ENCODE measurements around the gene MICALL2.

The MICALL2 gene

DNA sequence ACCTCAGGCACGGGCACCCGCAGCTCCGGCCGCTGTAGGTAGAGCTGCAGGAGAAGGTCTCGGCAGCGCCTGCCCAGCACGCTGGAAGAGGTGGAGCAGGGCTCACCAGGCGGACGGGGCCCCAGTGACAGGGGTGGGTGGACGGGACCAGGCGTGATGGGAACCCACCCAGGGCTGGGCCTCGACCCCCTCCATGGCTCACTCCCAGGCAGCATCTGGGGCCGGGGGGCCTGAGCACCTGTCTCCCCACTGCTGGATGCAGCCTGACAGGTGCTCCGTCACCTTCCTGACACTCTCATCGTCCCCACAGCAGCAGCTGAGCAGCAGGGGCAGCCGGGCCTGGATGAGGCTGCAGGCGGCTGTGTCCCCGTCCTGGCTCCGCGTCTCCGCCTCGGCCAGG, 16.7 kb upstream of the MICALL2 start:
- no peak for DNase-seq
- Histone ChIP-seq H3K36me3 (peaks cover 67% of the 10 kb centered on the region), H3K4me3 (ENCODE audit: low read depth, low read length) (no peak overlapping the region), H3K4me1 (no peaks in the 10 kb centered on the region), H3K27me3 (no peaks in the 10 kb centered on the region), H3K9me3 (no peaks in the 10 kb centered on the region)
- TF ChIP-seq, protein P1, sequence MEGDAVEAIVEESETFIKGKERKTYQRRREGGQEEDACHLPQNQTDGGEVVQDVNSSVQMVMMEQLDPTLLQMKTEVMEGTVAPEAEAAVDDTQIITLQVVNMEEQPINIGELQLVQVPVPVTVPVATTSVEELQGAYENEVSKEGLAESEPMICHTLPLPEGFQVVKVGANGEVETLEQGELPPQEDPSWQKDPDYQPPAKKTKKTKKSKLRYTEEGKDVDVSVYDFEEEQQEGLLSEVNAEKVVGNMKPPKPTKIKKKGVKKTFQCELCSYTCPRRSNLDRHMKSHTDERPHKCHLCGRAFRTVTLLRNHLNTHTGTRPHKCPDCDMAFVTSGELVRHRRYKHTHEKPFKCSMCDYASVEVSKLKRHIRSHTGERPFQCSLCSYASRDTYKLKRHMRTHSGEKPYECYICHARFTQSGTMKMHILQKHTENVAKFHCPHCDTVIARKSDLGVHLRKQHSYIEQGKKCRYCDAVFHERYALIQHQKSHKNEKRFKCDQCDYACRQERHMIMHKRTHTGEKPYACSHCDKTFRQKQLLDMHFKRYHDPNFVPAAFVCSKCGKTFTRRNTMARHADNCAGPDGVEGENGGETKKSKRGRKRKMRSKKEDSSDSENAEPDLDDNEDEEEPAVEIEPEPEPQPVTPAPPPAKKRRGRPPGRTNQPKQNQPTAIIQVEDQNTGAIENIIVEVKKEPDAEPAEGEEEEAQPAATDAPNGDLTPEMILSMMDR (IDR thresholded peaks at IDR 0.05; ENCODE audit: low read depth, low read length) = no peak

DNA sequence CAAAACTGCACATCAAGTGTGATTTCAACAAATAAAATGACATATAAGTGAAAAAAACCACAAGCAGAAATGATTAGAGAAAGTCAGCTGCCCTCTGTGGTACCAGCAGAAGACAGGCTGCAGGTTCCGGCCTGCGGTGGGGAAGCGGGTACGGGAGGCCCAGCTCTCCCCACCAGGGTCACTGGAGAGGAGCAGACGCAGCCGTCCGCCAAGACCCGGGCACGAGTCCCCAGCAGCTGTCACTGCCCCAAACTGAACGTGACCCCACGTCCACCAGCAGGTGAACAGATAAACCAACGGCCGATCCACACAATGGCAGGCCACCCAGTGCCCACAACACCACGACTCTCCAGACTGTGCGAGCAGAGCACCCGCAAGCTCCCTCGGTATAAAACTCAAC, 16.1 kb upstream of the MICALL2 start:
- Histone ChIP-seq H3K27me3 (no peaks in the 10 kb centered on the region), H3K4me1 (no peaks in the 10 kb centered on the region), H3K36me3 (peaks cover 69% of the 10 kb centered on the region), H3K9me3 (no peaks in the 10 kb centered on the region), H3K4me3 (ENCODE audit: low read depth, low read length) (no peak overlapping the region)
- TF ChIP-seq, protein P1 (IDR thresholded peaks at IDR 0.05; ENCODE audit: low read depth, low read length) = no peak
- DNase-seq = no peak

DNA sequence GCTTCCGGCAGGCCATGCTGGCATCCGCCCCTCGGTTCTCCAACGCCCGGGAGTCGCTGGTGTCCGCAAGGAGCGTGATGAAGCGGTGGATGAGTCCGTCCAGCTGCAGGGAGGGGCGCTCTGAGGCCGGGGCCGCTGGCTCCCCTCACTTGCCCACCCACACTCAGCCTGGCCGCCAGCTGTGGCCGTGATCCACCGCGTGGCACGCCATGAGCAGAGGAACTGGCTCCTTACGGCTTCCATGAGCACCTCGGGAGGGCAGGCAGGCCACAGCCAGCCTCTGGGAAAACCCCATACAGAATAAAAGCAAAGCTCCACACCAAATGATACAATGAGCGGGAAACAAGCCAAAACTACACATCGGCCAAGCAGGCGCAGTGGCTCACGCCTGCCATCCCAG, 15.5 kb upstream of the MICALL2 start:
- TF ChIP-seq, protein P1 (IDR thresholded peaks at IDR 0.05; ENCODE audit: low read depth, low read length) = no peak
- no peak overlapping the region for H3K4me3 ChIP-seq (ENCODE audit: low read depth, low read length)
- no peaks in the 10 kb centered on the region for H3K9me3 ChIP-seq
- peaks cover 3% of the 10 kb centered on the region; the same call in 1 of the 2 replicates for H3K4me1 ChIP-seq
- no peaks in the 10 kb centered on the region for H3K27me3 ChIP-seq
- DNase-seq = no peak
- H3K36me3 ChIP-seq = peaks cover 69% of the 10 kb centered on the region

DNA sequence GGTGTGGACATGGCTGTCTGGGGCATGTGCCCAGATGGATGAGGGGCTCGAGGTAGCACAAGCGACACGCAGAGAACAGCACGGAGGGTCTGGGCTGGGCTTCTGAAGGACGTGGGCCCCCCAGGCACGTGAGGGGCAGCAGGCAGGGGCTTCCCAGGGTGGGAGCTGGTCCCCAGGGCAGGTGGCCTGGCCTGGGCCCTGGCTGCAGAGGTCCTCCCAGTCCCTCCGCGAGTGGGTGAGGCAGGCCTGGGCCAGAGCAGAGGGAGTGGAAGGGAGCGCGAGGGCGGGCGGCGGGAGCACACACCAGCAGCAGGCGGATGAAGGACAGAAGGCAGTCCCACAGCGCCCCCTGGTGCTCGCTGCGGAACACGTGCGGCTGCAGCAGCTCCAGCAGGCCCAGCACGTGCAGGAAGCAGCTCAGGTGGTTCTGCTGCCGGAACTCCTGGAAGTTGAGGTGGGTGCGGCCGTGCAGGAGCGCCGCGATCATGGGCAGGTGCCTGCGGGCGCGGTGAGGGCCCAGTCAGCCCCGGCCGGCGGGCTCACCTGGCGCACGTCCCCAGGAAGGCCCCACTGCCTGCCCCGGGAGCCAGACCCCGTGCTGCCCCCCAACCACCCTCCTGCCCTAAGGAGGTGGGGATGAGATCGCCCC, 14.7 kb upstream of the MICALL2 start:
- no peaks in the 10 kb centered on the region for H3K9me3 ChIP-seq
- TF ChIP-seq, protein P1 (IDR thresholded peaks at IDR 0.05; ENCODE audit: low read depth, low read length) = peak; percentile 81

DNA sequence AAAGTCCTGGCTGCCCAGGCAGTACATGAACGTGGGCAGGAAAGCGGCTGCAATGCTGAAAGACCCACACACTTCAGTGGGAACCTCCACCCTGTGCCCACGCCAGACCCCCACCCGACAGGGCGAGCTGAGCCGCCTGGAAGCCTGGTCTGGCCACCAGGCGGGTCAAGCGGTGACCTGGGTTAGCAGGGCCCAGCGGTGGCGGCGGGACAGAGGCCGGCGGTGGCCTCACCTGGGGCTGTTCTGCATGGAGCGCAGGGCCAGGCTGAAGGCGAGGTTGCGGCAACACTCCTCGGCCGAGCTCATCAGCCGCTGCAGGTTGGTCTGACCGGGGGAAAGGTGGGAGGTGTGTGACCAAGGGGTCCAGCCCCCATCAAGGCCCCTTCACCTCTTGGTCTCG, 11.6 kb upstream of the MICALL2 start:
- H3K9me3 ChIP-seq = no peaks in the 10 kb centered on the region
- H3K4me1 ChIP-seq = peaks cover 10% of the 10 kb centered on the region
- TF ChIP-seq, protein P1 (IDR thresholded peaks at IDR 0.05; ENCODE audit: low read depth, low read length) = no peak
- no peak for DNase-seq
- H3K36me3 ChIP-seq = peaks cover 39% of the 10 kb centered on the region
- no peaks in the 10 kb centered on the region for H3K27me3 ChIP-seq
- no peak overlapping the region for H3K4me3 ChIP-seq (ENCODE audit: low read depth, low read length)

More for the DNA sequence above, 14.7 kb upstream of the MICALL2 start:
- H3K36me3 ChIP-seq = peaks cover 63% of the 10 kb centered on the region
- no peak overlapping the region for H3K4me3 ChIP-seq (ENCODE audit: low read depth, low read length)
- peaks cover 10% of the 10 kb centered on the region for H3K4me1 ChIP-seq
- peak; percentile 90 for DNase-seq
- H3K27me3 ChIP-seq = no peaks in the 10 kb centered on the region

DNA sequence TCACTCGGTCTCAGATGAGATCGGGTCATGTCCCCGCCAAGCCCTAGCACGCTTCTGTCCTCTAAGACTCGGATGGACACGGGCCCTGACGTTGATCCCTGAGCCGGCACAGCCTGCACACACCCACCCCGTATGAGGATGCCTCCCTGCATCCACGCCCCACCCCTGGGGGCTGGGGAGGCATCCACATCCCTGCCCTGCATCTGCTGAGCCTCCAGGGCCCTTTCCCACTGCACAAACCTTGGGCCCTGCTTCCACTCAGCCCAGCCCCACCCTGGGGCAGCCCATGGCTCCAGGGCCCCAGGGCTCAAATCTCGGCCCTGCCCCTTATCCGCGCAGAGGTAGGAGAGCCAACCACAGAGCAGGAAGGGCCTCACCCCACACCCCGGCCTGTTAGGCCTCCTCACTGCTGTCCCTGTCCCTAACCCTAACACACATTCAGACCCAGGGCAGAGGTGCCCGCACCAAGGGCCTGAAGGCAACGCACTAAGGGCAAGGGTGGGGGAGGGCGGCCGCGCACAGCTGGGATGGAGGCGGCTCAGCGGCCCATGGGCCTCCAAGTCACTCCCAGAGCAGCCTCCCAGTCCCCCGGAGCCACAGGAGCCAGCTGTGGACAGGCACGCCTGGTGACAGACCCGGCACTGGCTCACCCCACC, 9.5 kb upstream of the MICALL2 start:
- Histone ChIP-seq H3K4me1 (peaks cover 10% of the 10 kb centered on the region), H3K4me3 (ENCODE audit: low read depth, low read length) (no peak overlapping the region), H3K27me3 (peaks cover 6% of the 10 kb centered on the region), H3K36me3 (peaks cover 37% of the 10 kb centered on the region), H3K9me3 (no peaks in the 10 kb centered on the region)
- DNase-seq = no peak
- TF ChIP-seq, protein P1 (IDR thresholded peaks at IDR 0.05; ENCODE audit: low read depth, low read length) = no peak

Measured in BE2C (cell line).